Thoracic aorta endothelial cell (primary cell): ENCODE data around the gene TBC1D3D. TPM values are rescaled to one million over a fixed set of nuclear protein-coding genes. Genes with fewer than 3 reads are reported as not detected.

Source experiments
- total RNA-seq: library from RNA; depleted of rRNA; stranded (reverse); fragments of >200 nt; gene quantifications from 2 replicates; pipeline ENCODE4 v1.2.3, GENCODE V29; 2012

Gene TBC1D3D
- total RNA-seq: 0.13 TPM in 1 of 2 replicates, not detected in the other

DNA sequence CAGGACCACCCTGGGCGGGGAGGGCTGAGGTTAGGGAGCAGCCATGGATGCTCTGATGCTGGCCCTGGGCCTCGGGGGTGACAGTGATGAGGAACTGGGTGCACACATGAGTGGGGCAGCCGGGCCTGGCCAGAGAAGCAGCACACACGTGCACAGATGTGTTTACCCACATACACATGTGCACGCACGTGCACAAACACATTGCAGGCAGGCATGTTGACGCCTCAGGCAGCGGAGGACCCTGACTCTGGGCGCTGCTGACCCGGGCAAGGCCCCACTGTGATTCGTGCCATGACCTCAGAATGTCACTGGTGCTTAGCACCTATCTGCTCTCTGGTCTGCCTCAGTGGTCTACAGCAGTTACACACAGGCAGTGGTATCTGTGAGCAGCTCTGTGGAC is at the start of gene TBC1D3D:
Gene TBC1D3D, plus strand, starts transcription at position 301 of the 400 bp plus-strand sequence. CDS start 1,585 bp downstream, outside the sequence.

DNA sequence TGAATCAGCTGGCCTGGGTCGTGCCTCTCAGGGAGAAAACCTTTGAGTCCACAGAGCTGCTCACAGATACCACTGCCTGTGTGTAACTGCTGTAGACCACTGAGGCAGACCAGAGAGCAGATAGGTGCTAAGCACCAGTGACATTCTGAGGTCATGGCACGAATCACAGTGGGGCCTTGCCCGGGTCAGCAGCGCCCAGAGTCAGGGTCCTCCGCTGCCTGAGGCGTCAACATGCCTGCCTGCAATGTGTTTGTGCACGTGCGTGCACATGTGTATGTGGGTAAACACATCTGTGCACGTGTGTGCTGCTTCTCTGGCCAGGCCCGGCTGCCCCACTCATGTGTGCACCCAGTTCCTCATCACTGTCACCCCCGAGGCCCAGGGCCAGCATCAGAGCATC is 14.8 kb upstream of the TBC1D3D start, which contains the start of gene TBC1D3L:
Gene TBC1D3L, minus strand, starts transcription at position 101 of the 400 bp plus-strand sequence. CDS start 1,540 bp downstream, outside the sequence.

Other genes starting within 250 kb of the TBC1D3D start
- not detected in 2 replicates for gene TBC1D3K, start 79.6 kb upstream of the TBC1D3D start, total RNA-seq
- 1.2 and 2.1 TPM in 2 replicates for gene TBC1D3L, start 14.9 kb upstream of the TBC1D3D start, total RNA-seq
- 0.13 TPM in 1 of 2 replicates, not detected in the other for gene TBC1D3C, start 64.7 kb downstream of the TBC1D3D start, total RNA-seq
- gene TBC1D3E, start 124.0 kb downstream of the TBC1D3D start, total RNA-seq: 0.53 and 1.4 TPM in 2 replicates
- gene TBC1D3, start 188.6 kb downstream of the TBC1D3D start, total RNA-seq: not detected in 2 replicates